ENCODE measurements around the gene SEL1L3. TPM values are rescaled to one million over a fixed set of nuclear protein-coding genes. Genes with fewer than 3 reads are reported as not detected.

Gene SEL1L3
- total and polyA plus RNA-seq, 9 of the 15 experiments (the other 6 are each of a cell fraction or from before 2014, with no cell fraction given) = 10.0 to 44.3 (median 21.6) TPM

GRCh38 chr4:25727711-25728493 is 134.9 kb downstream of the SEL1L3 start:
- Histone ChIP-seq H3K9ac (ENCODE audit: insufficient read depth in 1 of 2, low read depth in 2 of 2, low read length in 2 of 2) (no peak overlapping the region), H3K9me3 (replicated peaks; ENCODE audit: control insufficient read depth, insufficient read depth, low read depth, low read length) (no peaks in the 10 kb centered on the region), H3K4me1 (replicated peaks in 1 of 2; ENCODE audit: control insufficient read depth in 2 of 2, insufficient read depth in 2 of 2, low read length in 2 of 2) (no peaks in the 10 kb centered on the region), H3K79me2 (ENCODE audit: control insufficient read depth, insufficient read depth, low read length) (no peaks in the 10 kb centered on the region), H3K4me2 (ENCODE audit: insufficient read depth, low read length) (no peak overlapping the region), H3K27me3 (ENCODE audit: control insufficient read depth in 2 of 2, insufficient read depth in 2 of 2, low read length in 2 of 2) (peaks cover 9 to 18% of the 10 kb centered on the region in 2 experiments; a peak in 4 of 5 replicates), H3K4me3 (no peak overlapping the region), H3K27ac (ENCODE audit: extremely low read depth, low read depth, low read length) (no peak overlapping the region), H3K9me1 (ENCODE audit: control insufficient read depth, insufficient read depth, low read length) (no peaks in the 10 kb centered on the region), H4K20me1 (replicated peaks; ENCODE audit: control insufficient read depth, insufficient read depth, low read length) (no peaks in the 10 kb centered on the region), H2AFZ (ENCODE audit: low read depth, low read length) (no peak overlapping the region), H3K36me3 (ENCODE audit: control insufficient read depth, insufficient read depth, low read length) (no peaks in the 10 kb centered on the region)
- no peak for DNase-seq (ENCODE audit: extremely low read depth in 1 of 4, low spot score in 3 of 4)
- CTCF ChIA-PET (ENCODE audit: low intra/inter-chr PET ratio) = no interaction called here
- 2% methylated on average over 9 of the region's 9 CpGs for WGBS (ENCODE audit: insufficient coverage, low coverage, missing lambda C conversion rate)
- POLR2A ChIA-PET = no interaction called here
- no peak for ATAC-seq
- in situ Hi-C loops (cut with MboI) = no loop called here
- intact Hi-C loops (cut with micrococcal nuclease) = no loop called here
- no TSS peak for BruUV-seq (replicated peaks)
- FAIRE-seq = no peak
- TF ChIP-seq DIDO1 (tag; IDR thresholded peaks at IDR 0.05; ENCODE audit: low read depth) (no peak), NONO (IDR thresholded peaks at IDR 0.05; ENCODE audit: low read depth in 2 of 2, low read length in 1 of 2) (no peak), CEBPZ (IDR thresholded peaks at IDR 0.05; ENCODE audit: borderline replicate concordance, low read depth, low read length) (no peak), ZC3H8 (IDR thresholded peaks at IDR 0.05) (no peak), ZNF589 (CRISPR knock-in tag; IDR thresholded peaks at IDR 0.05; ENCODE audit: low read depth) (no peak), GTF2A2 (tag; IDR thresholded peaks at IDR 0.05) (no peak), ZBTB2 (IDR thresholded peaks at IDR 0.05) (no peak), SOX6 (IDR thresholded peaks at IDR 0.05) (no peak), ZNF76 (CRISPR knock-in tag; IDR thresholded peaks at IDR 0.05; ENCODE audit: borderline replicate concordance) (no peak), CC2D1A (IDR thresholded peaks at IDR 0.05) (no peak), ZSCAN32 (CRISPR knock-in tag; IDR thresholded peaks at IDR 0.05) (no peak), ATF2 (CRISPR knock-in tag; IDR thresholded peaks at IDR 0.05) (no peak), CREM (IDR thresholded peaks at IDR 0.05; ENCODE audit: low read depth) (no peak), SMAD2 (IDR thresholded peaks at IDR 0.05; ENCODE audit: low read depth, low read length) (no peak), ZNF655 (CRISPR knock-in tag; IDR thresholded peaks at IDR 0.05) (no peak)
